Measurements from ENCODE around the gene SLC9A8.

DNA sequence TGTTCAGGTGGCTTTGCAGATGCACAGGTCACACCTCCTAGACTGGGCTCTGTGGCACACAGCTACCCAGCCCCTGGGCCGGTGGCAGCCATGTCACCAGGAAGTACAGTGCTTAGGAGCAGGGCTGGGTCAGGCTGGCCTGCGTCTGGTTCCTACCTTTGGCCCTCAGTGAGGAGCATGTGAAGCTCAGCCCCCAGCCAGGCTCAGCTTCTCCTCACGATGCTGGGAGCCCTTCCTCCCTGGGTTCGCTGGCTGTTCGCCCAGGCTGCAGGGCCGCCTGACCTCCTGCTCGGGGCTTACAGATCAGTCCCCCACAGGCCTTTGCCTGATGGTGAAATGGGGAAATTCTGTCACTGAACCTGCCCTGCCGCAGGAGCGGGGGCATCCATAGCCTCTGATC is 79.6 kb downstream of the SLC9A8 start:
- TF ChIP-seq, protein P1, sequence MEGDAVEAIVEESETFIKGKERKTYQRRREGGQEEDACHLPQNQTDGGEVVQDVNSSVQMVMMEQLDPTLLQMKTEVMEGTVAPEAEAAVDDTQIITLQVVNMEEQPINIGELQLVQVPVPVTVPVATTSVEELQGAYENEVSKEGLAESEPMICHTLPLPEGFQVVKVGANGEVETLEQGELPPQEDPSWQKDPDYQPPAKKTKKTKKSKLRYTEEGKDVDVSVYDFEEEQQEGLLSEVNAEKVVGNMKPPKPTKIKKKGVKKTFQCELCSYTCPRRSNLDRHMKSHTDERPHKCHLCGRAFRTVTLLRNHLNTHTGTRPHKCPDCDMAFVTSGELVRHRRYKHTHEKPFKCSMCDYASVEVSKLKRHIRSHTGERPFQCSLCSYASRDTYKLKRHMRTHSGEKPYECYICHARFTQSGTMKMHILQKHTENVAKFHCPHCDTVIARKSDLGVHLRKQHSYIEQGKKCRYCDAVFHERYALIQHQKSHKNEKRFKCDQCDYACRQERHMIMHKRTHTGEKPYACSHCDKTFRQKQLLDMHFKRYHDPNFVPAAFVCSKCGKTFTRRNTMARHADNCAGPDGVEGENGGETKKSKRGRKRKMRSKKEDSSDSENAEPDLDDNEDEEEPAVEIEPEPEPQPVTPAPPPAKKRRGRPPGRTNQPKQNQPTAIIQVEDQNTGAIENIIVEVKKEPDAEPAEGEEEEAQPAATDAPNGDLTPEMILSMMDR (IDR thresholded peaks at IDR 0.05), result no peak
- TF ChIP-seq POLR2A (IDR thresholded peaks at IDR 0.05), result no peak
